ENCODE results near the gene SOWAHA. TPM values are rescaled to one million over a fixed set of nuclear protein-coding genes. Genes with fewer than 3 reads are reported as not detected.

The SOWAHA gene
- total RNA-seq, 2 donors from 2014 or later, result 0.63 to 0.68 TPM

- ATAC-seq (ENCODE audit: insufficient number of reproducible peaks, low FRiP score, low read depth) (no peak), DNase-seq (ENCODE audit: low spot score) (no peak)
- Histone ChIP-seq H3K27ac (no peak overlapping the region), H3K4me1 (ENCODE audit: control insufficient read depth in 1 of 2, low read depth in 2 of 2) (peaks cover 0 to 15% of the 10 kb centered on the region in 2 donors), H3K27me3 (replicated peaks; ENCODE audit: insufficient read depth) (no peaks in the 10 kb centered on the region), H3K4me3 (peak overlapping the region; percentile 26), H3K9me3 (no peaks in the 10 kb centered on the region), H3K36me3 (no peaks in the 10 kb centered on the region)
- no peak for TF ChIP-seq CTCF (IDR thresholded peaks at IDR 0.05)
These were observed 6.4 kb downstream of the SOWAHA start for GRCh38 chr5:132819468-132819867.

- peaks cover 0 to 15% of the 10 kb centered on the region in 2 donors for H3K4me1 ChIP-seq (ENCODE audit: control insufficient read depth in 1 of 2, low read depth in 2 of 2)
- TF ChIP-seq CTCF (IDR thresholded peaks at IDR 0.05), result peak; percentile 94
- H3K9me3 ChIP-seq, result no peaks in the 10 kb centered on the region
- ATAC-seq (ENCODE audit: insufficient number of reproducible peaks, low FRiP score, low read depth), result no peak
- no peaks in the 10 kb centered on the region for H3K36me3 ChIP-seq
- no peaks in the 10 kb centered on the region for H3K27me3 ChIP-seq (replicated peaks; ENCODE audit: insufficient read depth)
- no peak overlapping the region for H3K27ac ChIP-seq
- H3K4me3 ChIP-seq, result peak overlapping the region; percentile 26
- DNase-seq (ENCODE audit: low spot score), result peak; percentile 79
These were observed 7.2 kb downstream of the SOWAHA start for GRCh38 chr5:132820162-132820754.

GRCh38 chr5:132821350-132821749 is 8.2 kb downstream of the SOWAHA start:
- DNase-seq (ENCODE audit: low spot score) (no peak), ATAC-seq (ENCODE audit: insufficient number of reproducible peaks, low FRiP score, low read depth) (no peak)
- Histone ChIP-seq H3K27ac (no peak overlapping the region), H3K4me1 (ENCODE audit: control insufficient read depth in 1 of 2, low read depth in 2 of 2) (peaks cover 0 to 15% of the 10 kb centered on the region in 2 donors), H3K36me3 (no peaks in the 10 kb centered on the region), H3K27me3 (replicated peaks; ENCODE audit: insufficient read depth) (no peaks in the 10 kb centered on the region), H3K4me3 (no peak overlapping the region), H3K9me3 (no peaks in the 10 kb centered on the region)
- TF ChIP-seq CTCF (IDR thresholded peaks at IDR 0.05), result no peak

- Histone ChIP-seq H3K9me3 (no peaks in the 10 kb centered on the region), H3K4me1 (ENCODE audit: control insufficient read depth in 1 of 2, low read depth in 2 of 2) (peaks cover 0 to 15% of the 10 kb centered on the region in 2 donors), H3K36me3 (no peaks in the 10 kb centered on the region), H3K27ac (no peak overlapping the region), H3K27me3 (replicated peaks; ENCODE audit: insufficient read depth) (no peaks in the 10 kb centered on the region), H3K4me3 (no peak overlapping the region)
- DNase-seq (ENCODE audit: low spot score), result no peak
- no peak for TF ChIP-seq CTCF (IDR thresholded peaks at IDR 0.05)
- ATAC-seq (ENCODE audit: insufficient number of reproducible peaks, low FRiP score, low read depth), result no peak
These were observed 8.7 kb downstream of the SOWAHA start for GRCh38 chr5:132821791-132822190.

GRCh38 chr5:132822650-132823480 is 9.8 kb downstream of the SOWAHA start:
- Histone ChIP-seq H3K27me3 (replicated peaks; ENCODE audit: insufficient read depth) (no peaks in the 10 kb centered on the region), H3K36me3 (no peaks in the 10 kb centered on the region), H3K27ac (no peak overlapping the region), H3K9me3 (no peaks in the 10 kb centered on the region), H3K4me3 (peak overlapping the region; percentile 55), H3K4me1 (ENCODE audit: control insufficient read depth in 1 of 2, low read depth in 2 of 2) (peaks cover 0 to 15% of the 10 kb centered on the region in 2 donors)
- ATAC-seq (ENCODE audit: insufficient number of reproducible peaks, low FRiP score, low read depth) (no peak), DNase-seq (ENCODE audit: low spot score) (no peak)
- no peak for TF ChIP-seq CTCF (IDR thresholded peaks at IDR 0.05)

All from thoracic aorta (tissue), 2 donors.